OCI-M1 (cell line): ENCODE data around the gene ZMIZ2.
"Not testable (repeated sequence)": the region's sequence is repeated elsewhere in the genome, so short reads cannot be mapped to it uniquely, and the experiment has no call there.

ENCODE experiments used
- DNase-seq: peaks from one replicate; lab custom pipeline; 2025; lab: John Stamatoyannopoulos, UW

Gene ZMIZ2

DNA sequence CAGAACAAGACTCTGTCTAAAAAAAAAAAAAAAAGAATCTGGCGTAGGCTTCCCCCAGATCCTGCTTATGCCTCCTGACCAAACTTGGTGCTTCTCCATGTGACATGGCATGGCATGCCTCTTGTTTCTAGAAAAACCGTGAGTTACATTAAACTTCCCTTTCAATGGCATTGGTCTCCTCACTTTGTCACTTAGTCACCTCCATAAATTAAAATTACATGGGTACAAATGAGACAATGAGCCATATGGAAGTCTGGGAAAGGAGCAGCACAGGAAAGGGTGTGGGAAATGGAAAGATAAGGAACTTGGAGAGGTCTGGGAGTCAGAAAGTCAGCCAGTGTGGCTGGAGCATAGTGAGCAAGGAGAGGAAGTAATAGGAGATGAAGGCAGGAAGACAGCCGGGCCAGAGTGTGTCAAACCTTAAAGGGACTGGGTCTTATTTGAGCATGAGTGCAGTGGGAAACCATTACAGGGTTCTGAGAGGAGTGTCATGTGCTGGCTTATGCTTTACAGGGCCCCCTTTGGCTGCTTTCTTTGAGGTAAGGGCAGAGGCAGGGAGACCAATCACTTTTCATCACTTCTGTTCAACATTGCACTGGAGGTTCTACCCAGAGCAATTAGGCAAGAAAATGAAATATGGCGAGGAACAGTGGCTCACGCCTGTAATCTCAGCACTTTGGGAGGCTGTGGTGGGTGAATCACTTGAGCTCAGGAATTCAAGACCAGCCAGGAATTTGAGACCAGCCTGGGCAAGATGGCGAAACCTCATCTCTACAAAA is 21.3 kb upstream of the ZMIZ2 start:
- DNase-seq, result no peak

DNA sequence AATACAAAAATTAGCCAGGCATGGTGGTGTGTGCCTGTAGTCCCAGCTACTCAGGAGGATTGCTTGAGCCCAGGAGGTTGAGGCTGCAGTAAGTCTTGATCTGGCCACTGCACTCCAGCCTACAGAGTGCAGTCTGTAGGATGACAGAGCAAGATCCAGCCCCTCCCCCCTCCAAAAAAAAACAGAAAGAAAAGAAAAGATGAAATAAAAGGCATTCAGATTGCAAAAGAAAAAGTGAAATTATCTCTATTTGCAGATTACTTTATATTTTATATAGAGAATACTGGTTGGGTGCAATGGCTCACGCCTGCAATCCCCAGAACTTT is 20.7 kb upstream of the ZMIZ2 start:
- no peak for DNase-seq

DNA sequence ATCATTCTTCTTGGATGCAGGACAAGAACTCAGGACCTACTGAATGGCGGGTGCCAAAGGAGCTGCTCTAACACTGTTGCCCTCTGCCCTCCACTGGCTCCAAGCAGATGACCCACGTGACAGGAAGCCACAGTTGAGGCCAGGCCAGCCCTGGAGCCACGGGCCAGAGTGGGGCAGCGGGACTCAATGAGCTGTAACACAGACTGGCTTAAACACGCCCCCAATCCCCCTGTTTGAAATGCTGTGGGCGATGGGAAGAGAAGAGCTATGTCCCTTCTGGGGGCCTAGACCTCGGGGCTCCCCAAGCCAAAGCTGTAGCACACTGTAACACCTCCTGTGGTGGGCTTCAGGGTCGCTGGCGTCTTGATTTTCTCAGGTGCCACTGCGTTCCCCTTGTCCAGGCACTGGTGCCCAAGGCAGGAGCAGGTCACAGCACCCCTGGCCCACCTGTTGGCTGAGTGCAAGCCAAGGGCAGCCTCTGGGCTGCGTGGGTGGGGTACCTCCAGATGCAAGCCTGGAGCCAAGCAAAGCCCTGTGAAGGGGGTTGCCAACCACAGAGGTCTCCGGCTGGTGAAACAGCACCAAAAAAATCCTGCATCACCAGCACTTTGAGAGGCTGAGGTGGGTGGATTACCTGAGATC is 18.6 kb upstream of the ZMIZ2 start:
- no peak for DNase-seq

DNA sequence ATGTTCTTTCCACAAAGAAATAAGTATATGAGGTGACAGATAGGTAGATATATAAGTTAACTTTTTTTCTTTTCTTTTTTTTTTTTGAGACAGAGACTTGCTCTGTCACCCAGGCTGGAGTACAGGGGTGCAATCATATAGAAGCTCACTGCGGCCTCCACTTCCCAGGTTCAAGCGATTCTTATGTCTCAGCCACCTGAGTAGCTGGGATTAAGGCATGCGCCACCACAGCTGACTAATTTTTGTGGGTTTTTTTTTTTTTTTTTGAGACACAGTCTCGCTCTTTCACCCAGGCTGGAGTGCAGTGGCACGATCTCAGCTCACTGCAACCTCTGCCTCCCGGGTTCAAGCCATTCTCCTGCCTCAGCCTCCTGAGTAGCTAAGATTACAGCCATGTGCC is 15.7 kb upstream of the ZMIZ2 start:
- DNase-seq, result not testable (repeated sequence)

DNA sequence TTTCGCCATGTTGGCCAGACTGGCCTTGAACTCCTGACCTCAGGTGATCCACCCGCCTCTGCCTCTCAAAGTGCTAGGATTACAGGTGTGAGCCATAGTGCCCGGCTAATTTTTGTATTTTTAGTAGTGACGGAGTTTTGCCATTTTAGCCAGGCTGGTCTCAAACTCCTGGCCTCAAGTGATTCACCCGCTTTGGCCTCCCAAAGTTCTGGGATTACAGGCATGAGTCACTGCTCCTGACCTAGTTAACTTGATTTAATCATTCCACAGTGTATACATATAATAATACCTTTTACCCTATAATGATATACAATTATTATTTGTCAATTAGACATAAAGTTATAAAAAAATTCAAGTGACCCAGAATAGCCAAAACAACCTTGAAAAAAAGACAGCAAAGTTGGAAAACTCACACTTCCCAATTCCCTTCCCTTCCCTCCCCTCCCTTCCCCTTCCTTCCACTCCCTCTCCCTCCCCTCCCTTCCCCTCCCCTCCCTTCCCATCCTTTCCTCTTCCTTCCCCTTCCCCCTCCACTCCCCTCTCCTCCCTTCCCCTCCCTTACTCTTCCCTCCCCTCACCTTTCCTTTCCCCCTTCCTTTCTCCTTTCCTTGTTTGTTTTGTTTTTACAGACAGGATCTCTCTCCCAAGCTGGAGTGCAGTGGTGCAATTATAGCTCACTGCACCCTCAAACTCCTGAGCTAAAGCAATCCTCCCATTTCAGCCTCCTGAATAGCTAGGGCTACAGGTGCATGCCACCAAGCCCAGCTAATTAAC is 14.8 kb upstream of the ZMIZ2 start:
- DNase-seq, result no peak

DNA sequence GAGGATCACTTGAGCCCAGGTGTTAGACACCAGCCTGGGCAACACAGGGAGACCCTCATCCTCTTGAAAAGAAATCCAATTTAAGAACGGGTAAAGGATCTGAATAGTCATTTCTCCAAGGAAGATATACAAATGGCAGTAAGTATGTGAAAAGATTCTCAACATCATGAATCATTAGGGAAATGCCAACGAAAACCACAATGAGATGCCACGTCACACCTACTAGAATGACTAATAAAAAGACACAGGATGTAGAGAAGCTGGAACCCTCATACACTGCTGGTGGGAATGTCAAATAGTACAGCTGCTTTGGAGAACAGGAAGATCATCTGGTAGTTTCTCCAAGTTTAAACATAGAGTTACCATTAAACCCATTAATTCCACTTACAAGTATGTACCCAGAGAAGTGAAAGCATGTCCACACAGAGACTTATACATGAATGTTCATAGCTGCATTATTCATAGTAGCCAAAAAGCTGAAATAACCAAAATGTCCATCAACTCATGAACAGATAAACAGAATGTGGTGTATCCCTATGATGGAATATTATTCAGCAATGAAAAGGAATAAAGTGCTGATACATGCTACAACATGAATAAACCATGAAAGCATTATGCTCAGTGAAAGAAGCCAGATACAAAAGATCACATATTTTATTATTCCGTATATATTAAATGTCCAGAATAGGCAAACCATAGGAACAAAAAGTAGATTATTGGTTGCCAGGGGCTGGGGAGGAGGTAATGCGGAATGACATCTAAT is 13.1 kb upstream of the ZMIZ2 start:
- DNase-seq, result no peak

DNA sequence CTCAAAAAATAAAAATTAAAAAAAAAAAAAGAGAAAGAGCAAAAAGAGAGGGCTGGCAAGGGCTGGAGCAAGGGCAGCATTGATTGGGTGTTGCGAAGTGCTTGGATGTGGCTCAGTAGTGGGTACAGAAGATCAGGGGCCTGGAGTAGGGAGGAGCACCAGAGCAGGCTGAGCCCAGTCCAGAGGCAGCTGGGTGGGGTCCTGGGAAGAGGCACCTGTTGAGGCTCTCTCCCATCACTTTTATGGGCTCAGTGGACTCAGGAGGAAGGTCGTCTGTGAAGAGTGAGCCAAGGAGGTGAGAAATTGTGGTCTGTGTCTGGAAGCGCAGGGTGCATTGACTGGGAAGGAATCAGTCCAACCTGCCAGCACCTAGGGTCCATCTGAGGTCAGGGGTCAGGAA is 11.8 kb upstream of the ZMIZ2 start:
- no peak for DNase-seq

DNA sequence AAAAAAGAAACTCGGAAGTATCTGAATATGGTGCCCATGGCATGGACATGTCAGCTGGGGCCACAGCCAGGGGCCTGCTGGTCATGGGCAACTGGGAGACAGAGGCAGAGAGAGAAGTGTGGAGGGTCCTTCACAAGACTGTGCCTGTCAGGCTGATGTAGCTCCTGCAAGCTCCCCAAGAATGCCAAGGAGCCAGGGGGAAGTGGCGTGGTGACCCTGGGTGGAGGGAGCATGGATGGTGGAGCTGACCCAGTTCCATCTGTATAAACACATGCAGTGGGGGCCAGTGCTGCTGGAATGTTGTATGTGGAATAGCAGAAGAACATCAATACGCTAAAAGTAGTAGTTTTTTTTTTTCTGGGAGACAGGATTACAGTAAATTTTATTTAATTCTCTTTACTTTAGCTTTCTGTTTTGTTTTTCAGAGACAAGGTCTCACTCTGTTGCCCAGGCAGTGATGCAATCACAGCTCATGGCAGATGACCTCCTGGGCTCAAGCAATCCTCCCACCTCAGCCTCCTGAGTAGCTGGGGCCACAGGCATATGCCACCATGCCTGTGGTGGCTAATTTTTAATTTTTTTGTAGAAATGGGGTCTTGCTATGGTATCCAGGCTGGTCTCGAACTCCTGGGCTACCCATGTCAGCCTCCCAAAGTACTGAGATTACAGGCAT is 10.5 kb upstream of the ZMIZ2 start:
- no peak for DNase-seq

DNA sequence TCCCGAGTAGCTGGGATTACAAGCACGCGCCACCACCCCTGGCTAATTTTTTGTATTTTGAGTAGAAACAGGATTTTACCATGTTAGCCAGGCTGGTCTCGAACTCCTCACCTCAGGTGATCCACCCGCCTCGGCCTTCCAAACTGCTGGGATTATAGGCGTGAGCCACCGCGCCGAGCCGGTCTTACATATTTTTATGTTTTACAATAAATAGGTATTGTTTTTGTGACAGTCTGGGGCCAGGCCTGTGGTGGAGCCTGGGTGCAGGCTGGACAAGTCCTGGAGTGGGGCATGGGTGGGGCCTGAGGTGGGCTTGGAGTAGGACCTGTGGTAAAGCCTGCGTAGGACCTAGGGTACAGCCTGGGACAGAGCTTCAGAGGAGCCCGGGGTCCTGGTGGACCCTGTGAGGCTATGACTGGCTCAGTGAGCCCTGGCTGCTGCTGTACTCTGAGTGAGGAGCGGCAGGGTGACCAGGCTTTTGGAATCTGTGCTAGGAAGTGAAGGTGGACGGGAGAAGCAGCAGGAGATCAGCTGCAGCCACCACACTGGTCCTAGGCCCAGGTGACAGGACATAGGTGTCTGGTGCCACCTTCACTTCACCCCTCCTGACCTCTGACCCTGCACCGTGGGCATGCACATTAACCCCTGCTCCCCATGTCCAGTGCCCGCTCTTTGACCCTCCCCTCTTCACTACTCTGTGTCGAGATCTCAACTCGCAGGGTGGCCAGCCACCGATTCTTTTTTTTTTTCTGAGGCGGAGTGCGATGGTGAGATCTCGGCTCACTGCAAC is 9.6 kb upstream of the ZMIZ2 start:
- no peak for DNase-seq

DNA sequence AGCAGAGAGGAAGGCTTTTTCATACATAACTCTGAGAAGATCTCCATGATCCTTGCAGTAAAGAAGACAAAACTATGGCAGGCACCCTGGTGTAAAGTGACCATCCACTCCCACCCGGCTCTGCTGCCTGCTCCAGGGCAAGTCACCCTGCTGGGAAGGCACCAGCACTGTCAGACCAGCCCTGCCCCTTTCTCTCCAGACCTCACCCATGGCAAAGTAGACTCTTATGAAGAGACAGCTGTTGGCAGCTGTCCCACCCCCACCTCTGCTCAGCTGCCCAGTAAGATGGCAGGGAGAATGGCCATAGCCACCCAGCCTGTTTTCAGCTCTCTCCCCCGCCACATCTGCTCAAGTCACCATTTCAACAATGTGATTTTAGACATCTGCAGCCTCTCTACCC is 8.6 kb upstream of the ZMIZ2 start:
- no peak for DNase-seq

DNA sequence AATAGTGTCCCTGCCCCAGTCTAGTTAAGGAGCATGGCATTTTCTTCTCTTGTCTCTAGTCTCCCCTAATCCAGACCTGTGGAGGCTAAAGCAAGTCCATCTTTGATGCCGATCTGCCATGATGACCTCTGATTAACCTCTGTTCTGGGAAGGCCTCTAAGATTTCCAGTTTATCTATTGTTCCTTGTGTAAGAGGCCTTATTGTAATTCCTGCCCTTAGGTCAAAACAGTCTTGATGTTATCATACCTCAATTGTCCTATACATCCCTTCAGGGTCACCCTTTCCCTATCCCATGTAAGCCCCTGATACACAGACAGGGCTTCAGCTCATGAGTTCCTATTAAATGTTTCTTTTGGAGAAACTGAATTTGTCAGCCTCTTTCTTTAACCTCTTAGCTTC is 4.9 kb upstream of the ZMIZ2 start:
- peak; percentile 29 for DNase-seq

DNA sequence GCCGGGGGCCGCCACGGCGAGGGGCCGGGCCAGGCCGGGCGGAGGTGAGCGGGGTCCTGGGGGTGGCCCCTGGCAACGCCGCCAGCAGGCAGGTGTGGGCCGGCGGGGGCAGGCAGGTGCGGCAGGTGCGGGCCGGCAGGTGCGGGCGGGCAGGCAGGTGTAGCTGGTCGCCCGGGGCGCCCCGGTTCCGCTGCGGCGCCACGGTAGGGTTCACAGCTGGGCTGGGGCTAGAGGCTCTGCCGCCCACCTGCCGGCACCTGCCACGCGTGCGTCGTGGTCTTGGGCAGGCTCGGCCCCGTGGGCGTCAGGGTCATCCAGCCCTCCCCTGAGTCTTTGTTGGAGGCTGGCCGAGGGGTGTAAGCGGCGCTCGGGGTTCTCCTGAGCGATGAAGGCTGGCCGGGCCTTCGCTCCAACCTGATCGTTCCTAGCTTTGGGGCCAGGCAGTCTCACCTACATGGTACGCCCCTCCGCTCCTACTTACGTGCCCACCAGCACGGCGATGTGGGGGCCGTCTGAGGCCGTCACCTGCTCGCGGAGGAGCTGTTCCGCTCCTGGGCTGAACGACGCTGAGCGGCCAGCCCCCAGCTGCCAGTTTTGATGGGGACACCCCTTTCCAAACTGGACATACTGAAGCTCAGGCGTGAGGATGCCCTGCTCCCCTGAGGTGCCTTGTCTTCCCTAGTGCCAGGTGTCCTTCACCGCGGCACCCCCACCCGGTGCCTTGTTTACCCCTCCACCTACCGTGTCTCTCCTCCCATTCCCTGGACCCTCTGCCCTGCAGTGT is 493 bp downstream of the ZMIZ2 start:
- no peak for DNase-seq

DNA sequence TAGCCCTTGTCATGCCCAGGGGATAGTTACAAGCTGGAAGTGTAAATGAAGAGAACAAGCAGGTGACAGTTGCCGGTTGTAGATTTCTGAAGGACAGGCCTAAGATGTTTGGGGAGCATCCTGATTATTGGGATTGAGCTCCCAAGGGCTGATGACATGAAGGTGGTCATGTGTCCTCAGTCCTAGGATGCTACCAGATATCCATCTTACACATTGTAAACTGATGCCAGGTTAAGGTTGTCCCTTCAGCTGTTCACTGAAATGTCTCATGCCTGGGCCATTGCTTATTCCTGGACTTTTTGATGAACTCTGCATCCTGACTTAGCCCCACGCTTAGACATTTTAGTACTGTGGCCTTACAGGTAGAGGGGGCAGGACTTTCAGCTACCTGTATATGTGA is 1.3 kb downstream of the ZMIZ2 start:
- no peak for DNase-seq

DNA sequence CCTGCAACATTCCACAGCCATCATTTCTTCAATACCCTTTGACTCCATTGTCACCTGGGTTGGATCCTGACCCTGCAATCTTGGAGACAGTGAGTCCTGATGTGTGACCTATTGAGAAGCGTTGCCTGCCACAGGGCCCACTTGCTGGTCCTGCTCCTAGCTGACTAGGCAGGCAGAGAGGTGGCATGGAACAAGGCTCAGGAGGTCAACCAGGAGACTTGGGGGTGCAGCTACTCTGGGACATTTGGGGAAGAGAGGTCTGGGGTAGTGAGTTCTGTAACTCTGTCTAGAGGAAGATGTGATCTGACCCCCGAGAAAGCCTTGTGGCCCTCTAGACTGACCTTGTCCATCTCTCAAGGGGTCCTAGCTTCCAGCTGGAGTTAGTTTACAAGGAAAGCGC is 1.8 kb downstream of the ZMIZ2 start:
- no peak for DNase-seq

DNA sequence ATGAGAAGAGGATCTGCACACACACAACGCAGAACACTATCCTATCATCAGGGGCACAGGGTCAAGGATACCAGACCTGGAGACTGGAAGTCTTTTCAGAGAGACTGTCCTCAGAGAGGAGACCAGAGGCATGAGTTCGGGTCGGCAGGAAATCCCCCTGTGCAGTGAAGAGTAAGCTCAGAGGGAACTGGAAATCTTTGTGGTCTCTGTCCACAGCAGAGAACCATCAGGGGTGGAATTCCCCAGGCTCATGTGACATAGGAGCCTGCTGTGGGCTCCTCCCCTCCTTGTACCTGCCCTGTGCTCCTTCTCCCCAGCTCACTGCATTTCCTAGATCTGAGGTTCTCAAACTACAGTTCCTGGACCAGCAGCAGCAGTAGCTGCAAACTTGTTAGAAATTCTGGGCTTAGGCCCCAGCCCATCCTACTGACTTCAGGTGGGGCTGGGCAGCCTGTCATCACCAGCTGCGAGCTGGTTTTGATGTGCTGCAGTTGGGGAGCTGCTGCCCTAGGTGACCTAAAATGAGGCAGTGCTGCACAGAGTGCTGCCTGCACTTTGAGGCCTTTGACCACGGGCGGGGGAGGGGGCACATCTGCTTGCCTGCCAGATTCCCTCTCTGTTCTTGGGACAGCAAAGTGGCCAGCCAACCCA is 2.4 kb downstream of the ZMIZ2 start:
- no peak for DNase-seq

DNA sequence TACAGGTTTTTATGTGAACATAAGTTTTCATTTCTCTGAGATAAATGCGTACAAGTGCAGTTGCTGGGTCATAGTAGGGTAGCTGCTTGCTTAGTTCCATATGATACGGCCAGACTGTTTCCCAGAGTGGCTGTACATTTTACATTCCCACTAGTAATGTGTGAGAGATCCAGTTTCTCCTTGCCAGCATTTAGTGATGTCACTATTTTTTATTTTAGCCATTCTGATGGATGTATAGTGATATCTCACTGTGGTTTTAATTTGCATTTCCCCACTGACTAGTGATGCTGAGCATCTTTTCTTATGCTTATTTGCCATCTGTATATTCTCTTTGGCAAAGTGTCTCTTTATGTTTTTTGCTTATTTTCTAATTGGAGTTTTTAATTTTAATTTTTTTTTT is 4.2 kb downstream of the ZMIZ2 start:
- DNase-seq, result no peak

DNA sequence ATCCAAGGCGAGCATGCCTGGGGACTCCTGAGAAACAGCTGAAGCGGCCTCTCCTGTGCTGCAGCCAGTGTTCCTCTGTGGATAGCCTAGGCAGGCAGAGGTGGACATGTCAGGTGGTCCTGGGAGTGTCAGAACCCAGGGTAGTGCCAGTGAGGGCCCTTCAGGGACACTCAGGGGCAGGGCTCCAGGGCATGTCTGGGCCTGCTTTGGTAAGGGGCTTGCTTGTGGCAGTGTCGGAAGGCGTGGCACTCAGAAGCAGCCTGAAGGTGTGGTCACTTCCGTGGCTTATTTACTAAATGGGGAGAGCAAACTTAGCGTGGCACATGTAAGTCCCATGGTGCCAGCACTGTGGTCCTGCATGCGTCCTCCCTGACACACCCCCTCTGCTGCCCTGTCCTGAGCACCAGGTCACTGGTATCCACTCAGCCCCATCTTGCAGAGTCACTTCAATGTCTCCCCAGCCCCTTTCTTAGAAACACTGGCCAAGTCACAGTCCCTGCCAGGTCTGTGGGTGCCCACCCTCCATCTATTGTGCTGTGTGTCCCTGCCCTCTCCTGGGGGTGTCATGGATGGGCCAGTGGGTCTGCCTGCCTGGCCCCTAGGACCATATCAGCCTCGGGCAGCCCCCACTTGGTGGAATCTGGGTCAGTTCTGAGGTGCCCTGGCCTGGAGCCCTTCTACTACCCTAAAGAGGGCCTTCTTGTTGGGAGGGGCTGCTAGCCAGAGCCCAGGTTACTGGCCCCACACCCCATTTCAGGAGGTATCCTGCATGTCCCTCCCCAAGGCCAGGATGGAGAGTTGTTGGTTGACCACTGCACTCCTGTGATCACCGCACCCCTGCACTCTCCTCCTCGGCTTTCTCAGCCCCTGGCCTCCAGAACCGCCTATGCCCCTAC is 6.4 kb downstream of the ZMIZ2 start:
- no peak for DNase-seq

DNA sequence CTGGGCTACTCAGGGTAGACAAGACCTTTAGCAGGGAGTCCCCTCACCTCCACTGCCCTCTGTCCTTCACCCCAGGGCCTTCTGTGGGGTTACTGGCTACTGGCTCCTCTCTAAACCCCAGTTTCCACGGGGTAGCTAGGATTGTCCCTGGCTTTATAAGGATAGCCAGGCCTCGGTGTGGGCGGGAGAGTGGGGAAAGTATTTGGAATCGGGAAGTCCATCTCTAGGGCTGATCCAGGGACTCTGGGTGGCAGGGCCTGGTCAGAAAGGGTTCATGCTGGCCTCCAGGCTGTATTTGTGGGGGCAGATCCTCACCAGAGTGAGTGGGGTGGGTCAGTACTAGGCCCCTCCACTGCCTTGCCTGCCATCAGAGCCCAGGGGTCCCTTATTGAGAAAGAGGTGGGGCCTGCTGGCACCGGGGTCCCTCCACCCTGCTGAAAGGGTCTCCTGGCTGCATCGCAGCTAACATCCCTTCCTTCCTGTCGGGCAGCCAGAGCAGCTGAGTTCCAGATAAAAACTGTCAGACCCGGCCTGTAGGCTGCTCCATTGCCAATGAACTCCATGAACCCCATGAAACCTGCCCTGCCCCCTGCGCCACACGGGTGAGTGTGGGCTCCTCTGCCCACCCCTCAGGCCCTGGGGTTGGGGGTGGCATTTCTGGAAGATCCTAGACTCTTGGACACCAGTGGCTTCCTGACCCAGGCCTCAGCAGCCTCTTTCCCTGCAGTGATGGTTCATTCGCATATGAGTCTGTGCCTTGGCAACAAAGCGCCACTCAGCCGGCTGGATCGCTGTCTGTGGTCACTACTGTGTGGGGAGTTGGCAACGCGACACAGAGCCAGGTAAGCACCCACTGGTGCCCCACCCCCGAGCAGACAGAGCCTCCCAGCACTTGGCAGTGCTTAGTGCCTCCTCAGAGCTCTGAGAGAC is 7.3 kb downstream of the ZMIZ2 start:
- no peak for DNase-seq
